ENCODE data around the gene ASPSCR1. TPM values are rescaled to one million over a fixed set of nuclear protein-coding genes. Genes with fewer than 3 reads are reported as not detected.

Gene ASPSCR1
- total RNA-seq, 1 donor from 2014 or later = 50.0 TPM

DNA sequence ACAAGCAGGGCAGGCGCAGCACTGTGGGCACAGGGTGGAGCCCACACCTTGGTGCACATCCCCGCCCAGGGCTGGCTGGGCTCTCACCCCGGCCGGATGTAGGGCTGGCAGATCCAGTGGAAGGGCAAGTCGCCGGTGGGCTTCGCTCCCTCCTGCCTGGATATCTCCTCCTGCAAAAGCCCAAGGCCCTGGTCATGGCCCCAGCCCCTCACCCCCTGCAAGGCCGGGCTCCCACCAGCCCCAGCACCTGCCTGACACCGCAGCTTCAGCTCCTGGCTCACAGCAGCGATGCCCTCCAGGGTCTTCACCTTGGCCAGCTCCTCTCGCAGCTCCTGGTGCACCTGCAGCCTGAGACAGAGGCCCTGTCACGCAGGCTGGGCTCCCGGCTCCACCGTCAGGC is 83.2 kb downstream of the ASPSCR1 start:
- ATAC-seq (ENCODE audit: low read depth) = no peak
- no peaks in the 10 kb centered on the region for H3K9me3 Mint-ChIP-seq
- ChIA-PET POLR2A (no interaction called here), CTCF (no interaction called here)
- H3K4me1 Mint-ChIP-seq = peaks cover 10% of the 10 kb centered on the region
- no peak overlapping the region for H3K4me3 Mint-ChIP-seq
- no peak for DNase-seq
- H3K27me3 Mint-ChIP-seq = no peaks in the 10 kb centered on the region
- H3K36me3 Mint-ChIP-seq (ENCODE audit: low read depth) = peaks cover 45% of the 10 kb centered on the region
- no peak overlapping the region for H3K27ac Mint-ChIP-seq
- TF ChIP-seq, protein P1, sequence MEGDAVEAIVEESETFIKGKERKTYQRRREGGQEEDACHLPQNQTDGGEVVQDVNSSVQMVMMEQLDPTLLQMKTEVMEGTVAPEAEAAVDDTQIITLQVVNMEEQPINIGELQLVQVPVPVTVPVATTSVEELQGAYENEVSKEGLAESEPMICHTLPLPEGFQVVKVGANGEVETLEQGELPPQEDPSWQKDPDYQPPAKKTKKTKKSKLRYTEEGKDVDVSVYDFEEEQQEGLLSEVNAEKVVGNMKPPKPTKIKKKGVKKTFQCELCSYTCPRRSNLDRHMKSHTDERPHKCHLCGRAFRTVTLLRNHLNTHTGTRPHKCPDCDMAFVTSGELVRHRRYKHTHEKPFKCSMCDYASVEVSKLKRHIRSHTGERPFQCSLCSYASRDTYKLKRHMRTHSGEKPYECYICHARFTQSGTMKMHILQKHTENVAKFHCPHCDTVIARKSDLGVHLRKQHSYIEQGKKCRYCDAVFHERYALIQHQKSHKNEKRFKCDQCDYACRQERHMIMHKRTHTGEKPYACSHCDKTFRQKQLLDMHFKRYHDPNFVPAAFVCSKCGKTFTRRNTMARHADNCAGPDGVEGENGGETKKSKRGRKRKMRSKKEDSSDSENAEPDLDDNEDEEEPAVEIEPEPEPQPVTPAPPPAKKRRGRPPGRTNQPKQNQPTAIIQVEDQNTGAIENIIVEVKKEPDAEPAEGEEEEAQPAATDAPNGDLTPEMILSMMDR (IDR thresholded peaks at IDR 0.05) = no peak
- intact Hi-C loops (cut with micrococcal nuclease) = no loop called here

DNA sequence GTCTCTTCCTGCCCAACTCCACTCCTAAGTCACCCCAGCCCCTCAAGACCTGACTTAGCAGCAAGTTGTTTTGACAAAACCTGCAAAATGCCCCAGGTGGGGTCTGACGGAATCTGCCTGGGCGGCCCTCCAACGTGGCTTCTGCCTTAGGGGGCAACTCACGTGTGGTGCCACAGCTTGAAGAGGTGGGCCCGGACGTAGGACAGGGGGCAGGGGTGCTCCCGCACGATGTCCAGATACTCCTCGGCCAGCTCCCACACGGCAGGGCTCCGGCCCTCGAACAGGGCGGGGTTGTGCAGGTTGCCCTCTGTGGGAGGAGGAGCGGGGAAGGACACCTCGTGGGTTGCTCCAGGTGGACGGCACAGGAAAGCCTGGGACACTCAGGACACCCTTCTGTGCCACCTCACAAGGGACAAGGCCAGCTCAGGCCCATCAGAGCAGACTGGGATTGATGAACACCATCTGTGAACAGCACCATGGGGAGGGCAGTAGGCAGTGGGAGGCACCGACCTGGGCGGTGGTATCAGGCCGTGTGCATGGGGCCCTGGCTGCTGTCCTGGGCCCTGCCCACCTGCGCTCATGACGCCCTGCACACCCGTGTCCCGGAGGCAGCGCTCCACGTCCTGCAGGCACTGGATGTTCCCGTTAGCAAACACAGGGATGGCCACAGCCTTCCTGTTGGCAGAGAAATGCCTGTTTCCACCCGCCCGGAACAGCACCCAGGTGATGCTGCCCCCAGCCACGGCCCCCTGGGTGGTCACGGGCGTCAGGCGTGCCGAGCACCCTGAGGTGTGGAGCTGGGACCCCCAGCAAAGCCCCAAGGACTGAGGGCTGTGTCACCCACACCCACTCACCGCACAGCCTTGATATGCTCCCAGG is 83.9 kb downstream of the ASPSCR1 start:
- no peaks in the 10 kb centered on the region for H3K27me3 Mint-ChIP-seq
- no peak overlapping the region for H3K27ac Mint-ChIP-seq
- no peak for ATAC-seq (ENCODE audit: low read depth)
- CTCF ChIA-PET = no interaction called here
- peaks cover 42% of the 10 kb centered on the region for H3K36me3 Mint-ChIP-seq (ENCODE audit: low read depth)
- DNase-seq = no peak
- POLR2A ChIA-PET = no interaction called here
- TF ChIP-seq, protein P1 (IDR thresholded peaks at IDR 0.05) = no peak
- H3K9me3 Mint-ChIP-seq = no peaks in the 10 kb centered on the region
- H3K4me3 Mint-ChIP-seq = no peak overlapping the region
- H3K4me1 Mint-ChIP-seq = peaks cover 13% of the 10 kb centered on the region
- intact Hi-C loops (cut with micrococcal nuclease) = no loop called here

DNA sequence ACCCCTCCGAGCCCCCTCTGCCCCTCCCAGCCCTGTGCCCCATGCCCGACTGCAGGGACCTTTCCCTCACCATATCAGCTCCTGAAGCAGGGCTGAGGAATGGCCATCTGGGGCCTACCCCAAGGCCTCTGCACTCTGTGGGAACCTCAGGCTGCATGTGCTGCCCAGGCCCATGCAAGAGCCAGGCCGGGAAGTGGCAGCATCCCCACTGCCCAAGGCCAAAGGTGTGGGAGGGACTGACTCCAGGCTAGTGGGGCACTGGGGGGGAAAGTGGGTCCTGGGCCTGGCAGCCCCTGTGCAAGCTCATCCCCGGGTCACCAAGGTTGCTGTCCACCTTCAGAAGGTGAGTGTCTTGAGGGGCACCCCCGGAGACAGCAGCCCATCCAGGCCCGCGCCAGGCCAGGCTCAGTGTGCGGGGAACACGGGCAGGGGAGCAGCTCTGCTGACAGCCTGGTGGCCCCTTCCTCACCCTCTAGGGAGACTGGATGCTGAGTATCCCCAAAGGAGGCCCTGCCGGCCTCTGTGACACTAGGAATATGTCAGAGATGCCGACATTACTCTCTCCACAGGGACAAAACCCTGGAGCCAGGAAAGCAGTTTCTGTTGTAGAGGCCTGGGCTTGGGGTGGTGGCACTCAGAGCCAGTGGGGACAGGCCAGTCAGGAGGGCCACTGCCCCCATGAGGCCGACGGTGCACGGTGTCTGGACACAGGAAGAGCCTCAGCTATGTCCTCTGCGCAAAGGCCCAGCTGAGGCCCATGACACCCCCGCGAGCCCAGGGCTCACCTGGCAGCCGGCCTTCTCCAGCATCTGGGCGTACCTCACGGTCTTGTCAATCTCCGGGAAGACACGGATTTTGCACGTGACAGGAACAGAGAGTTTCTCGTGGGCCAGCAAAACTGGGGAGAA is 84.9 kb downstream of the ASPSCR1 start:
- no peaks in the 10 kb centered on the region for H3K9me3 Mint-ChIP-seq
- peaks cover 35% of the 10 kb centered on the region for H3K36me3 Mint-ChIP-seq (ENCODE audit: low read depth)
- ATAC-seq (ENCODE audit: low read depth) = no peak
- H3K4me3 Mint-ChIP-seq = no peak overlapping the region
- ChIA-PET POLR2A (no interaction called here), CTCF (no interaction called here)
- no peak overlapping the region for H3K27ac Mint-ChIP-seq
- intact Hi-C loops (cut with micrococcal nuclease) = no loop called here
- H3K27me3 Mint-ChIP-seq = no peaks in the 10 kb centered on the region
- TF ChIP-seq, protein P1 (IDR thresholded peaks at IDR 0.05) = no peak
- DNase-seq = no peak
- H3K4me1 Mint-ChIP-seq = peaks cover 15% of the 10 kb centered on the region

DNA sequence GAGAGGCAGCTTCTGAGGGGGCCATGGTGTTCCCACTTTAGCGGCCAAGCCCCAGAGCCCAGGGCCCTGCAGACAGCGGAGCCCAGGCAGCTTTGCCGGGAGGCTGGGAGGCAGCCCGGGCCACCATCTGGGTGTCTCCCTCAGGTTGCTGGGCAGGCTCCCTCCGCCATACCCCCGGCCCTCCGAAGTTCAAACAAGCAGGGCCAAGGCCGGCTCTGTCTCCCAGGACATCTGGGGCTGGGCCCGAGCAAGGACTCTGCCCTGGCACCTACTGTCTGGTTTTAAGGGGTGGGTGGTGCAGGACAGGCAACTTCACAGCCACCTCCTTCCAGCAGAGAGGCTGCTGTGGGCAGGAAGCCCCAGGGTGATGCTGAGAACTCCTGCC is 85.5 kb downstream of the ASPSCR1 start:
- Mint-ChIP-seq H3K27me3 (no peaks in the 10 kb centered on the region), H3K4me1 (peaks cover 15% of the 10 kb centered on the region), H3K27ac (no peak overlapping the region), H3K4me3 (no peak overlapping the region), H3K9me3 (no peaks in the 10 kb centered on the region), H3K36me3 (ENCODE audit: low read depth) (peaks cover 28% of the 10 kb centered on the region)
- TF ChIP-seq, protein P1 (IDR thresholded peaks at IDR 0.05) = no peak
- ChIA-PET POLR2A (no interaction called here), CTCF (no interaction called here)
- intact Hi-C loops (cut with micrococcal nuclease) = no loop called here
- no peak for DNase-seq
- ATAC-seq (ENCODE audit: low read depth) = no peak

Measured in activated B cell treated with CpG ODN at 0.5 μM for 24 hours (primary cell).